IgD-negative memory B cell (primary cell): ENCODE results near the gene PDE6A. TPM values are rescaled to one million over a fixed set of nuclear protein-coding genes. Genes with fewer than 3 reads are reported as not detected.

Experiments used
- H3K27ac Mint-ChIP-seq, 3 donors: one replicate each; pipeline ENCODE4 v1.8.0; 2020 to 2022; ENCODE audit warnings: mild to moderate bottlenecking in 3 of 3, mixed read lengths in 3 of 3, moderate library complexity in 1 of 3
- H3K27me3 Mint-ChIP-seq: one replicate; pipeline ENCODE4 v1.8.0; 2021; ENCODE audit warnings: mixed read lengths
- H3K36me3 Mint-ChIP-seq: one replicate; pipeline ENCODE4 v1.8.0; 2020; ENCODE audit warnings: mild to moderate bottlenecking, mixed read lengths
- H3K4me1 Mint-ChIP-seq, 3 donors: one replicate each; pipeline ENCODE4 v1.8.0; 2020 to 2022; ENCODE audit warnings: mixed read lengths in 3 of 3, mild to moderate bottlenecking in 1 of 3
- H3K4me3 Mint-ChIP-seq, 4 donors: one replicate each; pipeline ENCODE4 v1.8.0; 2020 to 2022; ENCODE audit warnings: mild to moderate bottlenecking in 4 of 4, mixed read lengths in 4 of 4, moderate library complexity in 3 of 4
- H3K9me3 Mint-ChIP-seq, 3 donors: one replicate each; pipeline ENCODE4 v1.8.0; 2020 to 2021; ENCODE audit warnings: mixed read lengths in 3 of 3, mild to moderate bottlenecking in 1 of 3
- polyA plus RNA-seq: library from polyadenylated mRNA; unstranded; fragments of 300-500 nt; fragmentation: Illumina TruSeq; gene quantifications from one replicate; pipeline ENCODE4 v1.2.3, GENCODE V29; 2021

PDE6A gene
- polyA plus RNA-seq, 1 donor from 2014 or later: 0.05 TPM

DNA sequence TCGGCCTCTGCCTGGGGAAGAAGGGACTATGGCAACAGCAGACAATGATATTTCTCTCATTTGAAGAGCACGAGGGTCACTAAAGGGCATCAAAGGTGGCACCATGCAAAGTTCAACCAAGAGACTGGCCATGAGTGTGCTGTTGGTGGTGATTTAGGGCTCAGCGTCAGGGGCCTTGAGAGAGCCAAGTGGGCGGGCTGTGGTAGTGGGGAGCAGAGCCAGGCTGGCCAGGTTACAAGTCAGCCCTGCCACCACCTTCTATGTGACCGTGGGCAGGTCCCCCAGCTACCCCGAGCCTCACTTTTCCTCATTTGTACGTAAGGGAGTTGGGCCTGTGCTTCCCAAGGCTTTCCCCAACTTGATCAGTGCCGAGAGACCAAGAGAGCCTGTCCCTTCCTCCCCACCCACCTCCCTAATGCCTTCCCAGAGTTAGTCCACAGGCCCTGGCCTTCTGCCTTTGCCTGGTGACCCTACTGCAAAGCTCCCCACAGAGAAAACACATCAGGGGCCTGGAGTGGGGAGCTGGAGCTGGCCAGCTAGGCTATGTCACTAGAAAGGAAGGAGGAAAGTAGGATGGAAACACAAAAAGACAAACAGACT is 104.3 kb downstream of the PDE6A start:
- H3K4me1 Mint-ChIP-seq: peaks cover 0 to 2% (median 0%) of the 10 kb centered on the region in 3 donors
- H3K36me3 Mint-ChIP-seq: peaks cover 8% of the 10 kb centered on the region
- no peak overlapping the region for H3K4me3 Mint-ChIP-seq
- H3K27me3 Mint-ChIP-seq: no peaks in the 10 kb centered on the region
- peak overlapping the region in 1 of 3 donors; percentile 39 for H3K27ac Mint-ChIP-seq
- no peaks in the 10 kb centered on the region for H3K9me3 Mint-ChIP-seq

DNA sequence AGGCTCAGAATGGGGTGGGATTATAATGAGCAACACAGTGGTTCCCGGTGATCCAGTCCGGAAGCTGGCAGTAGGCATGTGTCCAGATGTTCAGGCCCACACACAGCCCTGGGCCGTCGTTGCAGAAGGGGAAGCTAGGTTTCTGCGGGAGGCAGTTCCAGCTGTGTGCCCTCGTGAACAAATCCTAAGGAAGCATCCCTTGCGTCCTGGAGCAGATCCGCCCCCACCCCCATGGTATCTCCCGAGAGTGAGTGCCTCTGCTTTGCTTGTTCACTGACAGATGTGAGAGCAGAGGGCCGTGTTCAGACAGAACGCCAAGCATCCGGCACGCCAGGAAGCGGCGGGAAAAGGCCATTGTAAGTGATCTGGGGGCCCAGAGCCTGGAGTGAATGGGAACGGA is 104.8 kb downstream of the PDE6A start:
- Mint-ChIP-seq H3K4me3 (no peak overlapping the region), H3K27me3 (no peaks in the 10 kb centered on the region), H3K4me1 (peaks cover 0 to 2% (median 0%) of the 10 kb centered on the region in 3 donors), H3K9me3 (no peaks in the 10 kb centered on the region), H3K27ac (no peak overlapping the region), H3K36me3 (peaks cover 8% of the 10 kb centered on the region)

DNA sequence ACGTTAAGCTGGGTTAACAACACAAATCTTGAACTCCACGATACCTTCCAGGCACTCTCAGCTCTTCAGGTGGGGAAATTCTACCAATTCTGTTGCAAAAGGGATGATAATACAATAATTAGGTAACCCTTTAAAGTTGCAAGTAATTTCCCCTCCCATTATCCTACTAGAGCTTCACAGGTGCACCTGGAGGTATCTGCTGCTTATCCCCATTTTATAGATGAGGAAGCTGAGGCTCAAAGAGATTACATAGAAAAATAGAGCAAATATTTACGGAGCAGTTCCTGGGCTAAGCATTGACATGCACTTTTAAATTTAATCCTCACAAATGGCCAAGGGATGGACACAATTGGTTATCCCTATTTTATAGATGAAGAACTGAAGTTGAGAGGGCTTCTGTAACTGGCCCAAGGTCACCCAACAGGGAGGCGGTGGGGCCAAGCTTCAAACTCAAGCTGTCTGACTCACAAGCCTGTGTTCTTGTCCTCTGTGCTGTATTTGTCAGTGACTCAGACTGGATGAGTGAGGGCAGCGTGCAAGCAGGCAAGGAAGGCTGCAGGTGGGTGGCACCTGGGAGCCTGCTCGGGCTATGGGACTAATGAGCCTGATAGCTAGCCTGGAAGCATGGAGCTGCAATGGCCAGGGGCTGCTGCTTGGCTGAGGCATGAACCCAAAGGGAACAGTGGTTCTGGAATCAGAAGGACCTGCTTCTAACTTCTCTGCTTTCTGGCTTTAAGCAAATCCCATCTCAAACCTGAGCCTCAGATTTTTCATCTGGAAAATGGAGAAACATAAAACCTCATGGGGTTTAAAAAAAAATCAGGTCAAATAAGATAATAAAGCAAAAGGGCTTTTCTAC is 105.5 kb downstream of the PDE6A start:
- no peaks in the 10 kb centered on the region for H3K9me3 Mint-ChIP-seq
- peaks cover 9% of the 10 kb centered on the region for H3K36me3 Mint-ChIP-seq
- no peaks in the 10 kb centered on the region for H3K27me3 Mint-ChIP-seq

DNA sequence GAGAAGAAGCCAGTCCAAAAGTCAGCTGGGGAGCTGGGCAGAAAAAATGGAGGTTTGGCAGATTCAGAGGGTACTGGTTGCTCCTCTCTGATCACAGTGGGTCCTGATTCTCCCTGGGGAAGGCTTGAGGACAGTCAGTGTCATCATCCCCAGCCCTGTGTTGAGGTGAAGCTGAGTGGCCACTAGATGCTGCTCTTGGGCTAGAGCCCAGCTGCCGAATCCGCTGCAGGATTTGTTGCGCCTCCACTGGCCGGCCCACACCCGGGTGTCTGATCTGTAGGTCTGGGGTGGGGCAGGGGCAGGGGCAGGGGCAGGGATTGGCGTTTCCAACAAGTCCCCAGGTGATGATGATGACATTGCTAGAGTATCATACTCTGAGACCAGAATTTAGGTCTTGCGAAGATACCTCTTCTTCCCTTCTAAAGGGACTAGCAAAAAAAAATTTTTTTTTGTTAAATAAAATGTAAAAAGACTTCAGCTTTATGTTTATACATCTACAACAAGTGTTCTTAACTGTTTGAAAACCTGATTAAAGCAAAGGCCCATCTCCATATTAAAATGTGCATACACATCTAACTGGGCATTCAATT is 106.8 kb downstream of the PDE6A start:
- Mint-ChIP-seq H3K27ac (no peak overlapping the region), H3K36me3 (peaks cover 7% of the 10 kb centered on the region), H3K4me1 (peaks cover 0 to 4% (median 0%) of the 10 kb centered on the region in 3 donors), H3K9me3 (no peaks in the 10 kb centered on the region), H3K27me3 (no peaks in the 10 kb centered on the region), H3K4me3 (no peak overlapping the region)

More for the DNA sequence above, 105.5 kb downstream of the PDE6A start:
- Mint-ChIP-seq H3K4me1 (peaks cover 0 to 4% (median 0%) of the 10 kb centered on the region in 3 donors), H3K4me3 (no peak overlapping the region), H3K27ac (no peak overlapping the region)

DNA sequence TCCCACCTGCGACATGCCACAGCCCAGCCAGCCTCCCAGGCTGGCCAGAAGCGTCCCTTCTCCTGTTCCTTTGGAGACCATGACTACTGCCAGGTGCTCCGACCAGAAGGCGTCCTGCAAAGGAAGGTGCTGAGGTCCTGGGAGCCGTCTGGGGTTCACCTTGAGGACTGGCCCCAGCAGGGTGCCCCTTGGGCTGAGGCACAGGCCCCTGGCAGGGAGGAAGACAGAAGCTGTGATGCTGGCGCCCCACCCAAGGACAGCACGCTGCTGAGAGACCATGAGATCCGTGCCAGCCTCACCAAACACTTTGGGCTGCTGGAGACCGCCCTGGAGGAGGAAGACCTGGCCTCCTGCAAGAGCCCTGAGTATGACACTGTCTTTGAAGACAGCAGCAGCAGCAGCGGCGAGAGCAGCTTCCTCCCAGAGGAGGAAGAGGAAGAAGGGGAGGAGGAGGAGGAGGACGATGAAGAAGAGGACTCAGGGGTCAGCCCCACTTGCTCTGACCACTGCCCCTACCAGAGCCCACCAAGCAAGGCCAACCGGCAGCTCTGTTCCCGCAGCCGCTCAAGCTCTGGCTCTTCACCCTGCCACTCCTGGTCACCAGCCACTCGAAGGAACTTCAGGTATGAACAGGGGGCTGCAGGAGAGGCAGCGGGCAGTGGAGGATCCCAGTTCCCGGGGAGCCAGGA is 108.0 kb downstream of the PDE6A start:
- no peaks in the 10 kb centered on the region for H3K9me3 Mint-ChIP-seq
- H3K27ac Mint-ChIP-seq: no peak overlapping the region
- H3K27me3 Mint-ChIP-seq: no peaks in the 10 kb centered on the region
- H3K4me3 Mint-ChIP-seq: no peak overlapping the region
- H3K36me3 Mint-ChIP-seq: peaks cover 3% of the 10 kb centered on the region
- peaks cover 0 to 4% (median under 1%) of the 10 kb centered on the region in 3 donors for H3K4me1 Mint-ChIP-seq

DNA sequence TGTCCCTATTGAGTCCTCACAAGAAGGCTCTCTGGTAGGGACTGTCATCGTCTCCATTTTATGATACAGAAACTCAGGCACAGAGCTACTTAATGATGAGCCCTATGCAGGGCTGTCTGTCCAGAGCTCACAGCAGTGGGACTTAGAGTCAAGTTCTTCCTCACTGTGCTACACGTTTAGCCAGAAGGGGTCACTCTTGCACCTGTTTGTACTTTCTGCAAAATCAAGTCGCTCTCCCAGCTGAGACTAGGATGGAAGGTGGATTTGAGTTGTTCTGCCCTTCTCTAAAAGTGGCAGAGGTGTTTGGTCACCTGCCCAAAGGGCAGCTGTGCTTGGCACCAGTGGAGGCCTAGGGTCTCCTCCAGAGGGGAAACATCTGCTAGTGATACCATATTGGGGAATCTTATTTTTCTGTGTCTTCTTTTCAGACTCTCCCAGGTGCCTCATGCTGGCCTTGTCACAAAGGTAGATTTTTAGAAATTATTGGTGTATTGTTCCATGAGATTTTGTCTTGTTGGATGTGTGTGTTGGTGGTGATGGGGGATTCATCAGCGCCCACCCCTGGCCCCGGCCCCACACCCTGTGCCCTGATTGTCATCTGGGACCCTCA is 110.2 kb downstream of the PDE6A start:
- no peak overlapping the region for H3K4me3 Mint-ChIP-seq
- H3K27ac Mint-ChIP-seq: no peak overlapping the region
- no peaks in the 10 kb centered on the region for H3K9me3 Mint-ChIP-seq
- H3K4me1 Mint-ChIP-seq: peaks cover 0 to 4% (median 4%) of the 10 kb centered on the region in 3 donors
- peaks cover 5% of the 10 kb centered on the region for H3K36me3 Mint-ChIP-seq
- H3K27me3 Mint-ChIP-seq: no peaks in the 10 kb centered on the region

DNA sequence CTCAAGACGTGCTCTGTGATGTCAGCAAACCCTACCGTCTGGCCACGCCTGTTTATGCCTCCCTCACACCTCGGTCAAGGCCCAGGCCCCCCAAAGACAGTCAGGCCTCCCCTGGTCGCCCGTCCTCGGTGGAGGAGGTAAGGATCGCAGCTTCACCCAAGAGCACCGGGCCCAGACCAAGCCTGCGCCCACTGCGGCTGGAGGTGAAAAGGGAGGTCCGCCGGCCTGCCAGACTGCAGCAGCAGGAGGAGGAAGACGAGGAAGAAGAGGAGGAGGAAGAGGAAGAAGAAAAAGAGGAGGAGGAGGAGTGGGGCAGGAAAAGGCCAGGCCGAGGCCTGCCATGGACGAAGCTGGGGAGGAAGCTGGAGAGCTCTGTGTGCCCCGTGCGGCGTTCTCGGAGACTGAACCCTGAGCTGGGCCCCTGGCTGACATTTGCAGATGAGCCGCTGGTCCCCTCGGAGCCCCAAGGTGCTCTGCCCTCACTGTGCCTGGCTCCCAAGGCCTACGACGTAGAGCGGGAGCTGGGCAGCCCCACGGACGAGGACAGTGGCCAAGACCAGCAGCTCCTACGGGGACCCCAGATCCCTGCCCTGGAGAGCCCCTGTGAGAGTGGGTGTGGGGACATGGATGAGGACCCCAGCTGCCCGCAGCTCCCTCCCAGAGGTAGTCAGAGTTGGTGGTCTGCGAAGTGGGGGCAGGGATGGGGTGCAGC is 111.3 kb downstream of the PDE6A start:
- peaks cover 5% of the 10 kb centered on the region for H3K36me3 Mint-ChIP-seq
- no peak overlapping the region for H3K27ac Mint-ChIP-seq
- H3K4me3 Mint-ChIP-seq: no peak overlapping the region
- no peaks in the 10 kb centered on the region for H3K27me3 Mint-ChIP-seq
- H3K9me3 Mint-ChIP-seq: no peaks in the 10 kb centered on the region
- H3K4me1 Mint-ChIP-seq: peaks cover 0 to 6% (median 6%) of the 10 kb centered on the region in 3 donors

DNA sequence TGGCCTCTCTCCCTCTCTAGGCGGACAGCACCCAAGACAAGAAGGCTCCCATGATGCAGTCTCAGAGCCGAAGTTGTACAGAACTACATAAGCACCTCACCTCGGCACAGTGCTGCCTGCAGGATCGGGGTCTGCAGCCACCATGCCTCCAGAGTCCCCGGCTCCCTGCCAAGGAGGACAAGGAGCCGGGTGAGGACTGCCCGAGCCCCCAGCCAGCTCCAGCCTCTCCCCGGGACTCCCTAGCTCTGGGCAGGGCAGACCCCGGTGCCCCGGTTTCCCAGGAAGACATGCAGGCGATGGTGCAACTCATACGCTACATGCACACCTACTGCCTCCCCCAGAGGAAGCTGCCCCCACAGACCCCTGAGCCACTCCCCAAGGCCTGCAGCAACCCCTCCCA is 112.0 kb downstream of the PDE6A start:
- Mint-ChIP-seq H3K4me1 (peaks cover 0 to 6% (median 6%) of the 10 kb centered on the region in 3 donors), H3K27ac (no peak overlapping the region), H3K4me3 (no peak overlapping the region), H3K9me3 (no peaks in the 10 kb centered on the region), H3K36me3 (peaks cover 5% of the 10 kb centered on the region), H3K27me3 (no peaks in the 10 kb centered on the region)

DNA sequence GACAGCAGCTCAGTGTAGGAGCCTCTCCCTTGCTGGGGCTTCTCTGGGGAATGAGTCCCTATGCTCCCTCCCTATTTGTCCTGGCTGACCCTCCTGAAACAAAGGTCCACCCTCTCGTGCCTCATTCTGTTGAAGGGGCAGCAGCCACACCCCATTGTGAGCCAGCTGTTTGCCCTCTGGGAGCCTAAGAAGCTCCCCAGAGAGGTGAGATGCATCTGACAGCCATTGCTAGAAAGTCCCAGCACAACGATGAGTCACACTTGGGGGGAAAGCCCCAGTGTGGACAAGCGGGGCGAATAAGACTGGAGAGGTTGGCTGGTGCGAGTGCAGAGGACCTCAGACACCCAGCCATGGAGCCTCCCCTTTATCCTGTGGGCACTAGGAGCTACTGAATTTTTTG is 113.1 kb downstream of the PDE6A start:
- Mint-ChIP-seq H3K4me3 (no peak overlapping the region), H3K36me3 (peaks cover 5% of the 10 kb centered on the region), H3K27me3 (no peaks in the 10 kb centered on the region), H3K4me1 (peaks cover 0 to 6% (median 6%) of the 10 kb centered on the region in 3 donors), H3K27ac (no peak overlapping the region), H3K9me3 (no peaks in the 10 kb centered on the region)

DNA sequence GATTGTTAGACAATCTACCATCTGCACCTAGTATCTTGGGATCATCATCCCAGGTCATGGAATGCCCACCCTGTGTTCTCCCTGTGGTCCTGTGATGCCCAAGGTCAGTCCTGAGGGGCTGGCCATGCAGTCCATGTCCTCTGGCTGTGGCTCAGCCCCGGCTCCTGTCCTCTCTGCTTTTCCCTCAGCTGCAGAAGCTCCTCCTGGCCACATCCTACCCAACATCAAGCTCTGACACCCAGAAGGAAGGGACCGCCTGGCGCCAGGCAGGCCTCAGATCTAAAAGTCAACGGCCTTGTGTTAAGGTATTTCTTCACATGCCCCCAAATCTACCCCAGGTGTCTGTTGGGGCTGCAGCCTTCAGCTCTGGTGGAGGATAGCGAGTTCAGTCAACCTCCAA is 114.0 kb downstream of the PDE6A start:
- Mint-ChIP-seq H3K27me3 (no peaks in the 10 kb centered on the region), H3K27ac (no peak overlapping the region)

GRCh38 chr5:149829954-149830353 is 114.6 kb downstream of the PDE6A start:
- Mint-ChIP-seq H3K4me3 (no peak overlapping the region), H3K9me3 (no peaks in the 10 kb centered on the region), H3K36me3 (peaks cover 7% of the 10 kb centered on the region), H3K4me1 (peaks cover 0 to 6% (median 6%) of the 10 kb centered on the region in 3 donors), H3K27me3 (no peaks in the 10 kb centered on the region), H3K27ac (no peak overlapping the region)

More for the DNA sequence above, 114.0 kb downstream of the PDE6A start:
- Mint-ChIP-seq H3K4me3 (no peak overlapping the region), H3K36me3 (peaks cover 5% of the 10 kb centered on the region), H3K9me3 (no peaks in the 10 kb centered on the region), H3K4me1 (peaks cover 0 to 6% (median 6%) of the 10 kb centered on the region in 3 donors)

DNA sequence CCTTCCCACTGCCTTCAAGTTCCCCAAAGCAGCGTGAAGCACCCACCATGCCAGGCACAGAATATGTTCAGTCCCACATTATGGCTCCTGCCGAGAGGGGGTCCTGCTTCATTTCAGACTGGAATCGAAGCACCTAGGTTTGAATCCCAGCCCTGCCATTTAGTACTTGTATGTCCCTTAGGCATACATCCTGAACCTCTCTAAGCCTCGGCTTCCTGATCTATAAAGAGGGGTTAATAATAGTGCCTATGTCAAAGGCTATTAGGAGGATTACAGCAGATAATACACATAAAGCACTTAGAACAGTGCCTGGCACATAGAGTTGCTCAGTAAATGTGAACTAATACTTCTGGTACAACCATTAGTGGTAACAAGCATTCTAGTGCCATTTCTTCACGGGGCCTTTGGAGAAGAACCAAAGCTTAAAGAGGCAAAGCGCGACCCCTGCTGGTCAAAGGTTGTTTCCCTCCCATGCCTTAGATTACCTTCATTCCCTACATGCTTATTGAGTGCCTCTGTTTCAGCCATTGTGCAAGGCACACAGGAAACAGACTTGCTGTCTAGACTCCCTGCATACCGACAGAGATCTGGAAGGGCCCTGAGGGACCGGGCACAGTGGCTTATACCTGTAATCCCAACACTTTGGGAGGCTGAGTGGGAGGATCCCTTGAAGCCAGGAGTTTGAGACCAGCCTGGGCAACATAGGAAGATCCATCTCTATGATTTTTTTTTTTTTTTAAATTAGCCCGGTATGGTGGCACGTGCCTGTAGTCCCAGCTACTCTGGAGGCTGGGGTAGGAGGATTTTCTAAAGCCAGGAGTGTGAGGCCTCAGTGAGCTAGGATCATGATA is 116.2 kb downstream of the PDE6A start:
- Mint-ChIP-seq H3K36me3 (peaks cover 4% of the 10 kb centered on the region), H3K27me3 (no peaks in the 10 kb centered on the region), H3K9me3 (no peaks in the 10 kb centered on the region), H3K27ac (no peak overlapping the region), H3K4me3 (no peak overlapping the region), H3K4me1 (peaks cover 0 to 6% (median 3%) of the 10 kb centered on the region in 3 donors)

DNA sequence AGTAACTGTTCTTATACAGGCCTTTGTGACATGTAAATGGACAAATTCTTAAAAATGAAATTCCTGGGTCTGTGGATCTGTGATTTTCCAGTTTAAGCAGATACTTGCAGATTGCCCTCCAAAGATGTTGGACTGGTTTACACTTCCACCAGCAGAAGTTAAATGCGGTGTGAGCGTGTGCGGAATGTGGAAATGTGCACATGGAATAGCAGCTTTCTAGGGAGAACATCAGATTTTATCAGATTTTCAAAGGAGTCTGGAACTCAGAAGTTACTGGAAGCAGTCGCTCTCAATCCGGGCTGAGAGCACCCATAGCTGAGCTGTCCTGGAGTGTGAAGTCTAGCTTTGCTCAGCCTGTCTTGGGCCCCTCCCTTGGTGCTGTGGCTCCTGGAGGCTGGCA is 117.0 kb downstream of the PDE6A start:
- Mint-ChIP-seq H3K9me3 (no peaks in the 10 kb centered on the region), H3K27ac (peak overlapping the region in 2 of 3 donors; percentile 4 to 38), H3K4me1 (peaks cover 0 to 6% (median 3%) of the 10 kb centered on the region in 3 donors), H3K36me3 (peaks cover 4% of the 10 kb centered on the region), H3K4me3 (no peak overlapping the region), H3K27me3 (no peaks in the 10 kb centered on the region)
